Retinal pigment epithelial cell (primary cell): ENCODE measurements around the gene STX1A.

ENCODE experiments used
- DNase-seq: peaks from one replicate; pipeline ENCODE4 v3.0.0-alpha.2; 2010; ENCODE audit warnings: low read depth
- H3K4me3 ChIP-seq: 2 replicates; pipeline ENCODE4 v1.5.1; 2011; ENCODE audit warnings: mild to moderate bottlenecking, low read length, control low read depth, moderate library complexity
- CTCF ChIP-seq: conservative IDR thresholded peaks from 2 replicates; pipeline ENCODE4 v1.5.1; 2011; ENCODE audit warnings: low read depth, low read length, control low read depth, inconsistent platforms

The STX1A gene

DNA sequence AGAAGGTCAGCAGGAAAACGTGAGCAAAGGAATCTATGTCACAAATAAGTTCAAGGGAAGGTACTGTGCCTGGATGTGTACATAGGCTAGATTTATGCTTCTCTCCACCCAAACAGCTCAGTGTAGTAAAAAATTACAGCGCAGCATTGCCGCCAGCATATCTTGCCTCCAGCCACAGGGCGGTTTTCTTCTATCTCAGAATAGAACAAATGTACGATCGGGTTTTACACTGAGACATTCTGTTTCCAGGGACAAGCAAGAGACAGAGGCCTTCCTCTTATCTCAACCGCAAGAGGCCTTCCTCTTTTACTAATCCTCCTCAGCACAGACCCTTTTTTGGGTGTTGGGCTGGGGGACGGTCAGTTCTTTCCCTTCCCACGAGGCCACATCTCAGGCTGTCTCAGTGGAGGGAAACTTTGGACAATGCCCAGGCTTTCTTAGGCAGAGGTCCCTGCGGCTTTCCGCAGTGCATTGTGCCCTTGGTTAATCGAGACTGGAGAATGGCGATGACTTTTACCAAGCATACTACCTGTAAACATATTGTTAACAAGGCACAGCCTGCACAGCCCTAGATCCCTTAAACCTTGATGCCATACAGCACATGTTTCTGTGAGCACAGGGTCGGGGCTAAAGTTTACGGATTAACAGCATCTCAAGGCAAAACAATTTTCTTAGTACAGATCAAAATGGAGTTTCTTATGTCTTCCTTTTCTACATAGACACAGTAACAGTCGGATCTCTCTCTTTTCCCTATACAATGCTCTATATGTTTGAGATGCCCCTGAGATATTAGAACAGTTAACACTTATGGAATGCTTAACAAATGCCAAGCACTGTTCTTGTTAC is 30.7 kb upstream of the STX1A start:
- no peak for DNase-seq
- no peak for TF ChIP-seq CTCF
- no peak overlapping the region for H3K4me3 ChIP-seq

GRCh38 chr7:73746378-73746777 is 26.9 kb upstream of the STX1A start:
- TF ChIP-seq CTCF: no peak
- no peak overlapping the region for H3K4me3 ChIP-seq
- no peak for DNase-seq

- peak; percentile 72 for DNase-seq
Observed at GRCh38 chr7:73742753-73743641, 23.5 kb upstream of the STX1A start.

GRCh38 chr7:73742338-73742752 is 22.9 kb upstream of the STX1A start:
- no peak overlapping the region for H3K4me3 ChIP-seq
- no peak for TF ChIP-seq CTCF

More at GRCh38 chr7:73742753-73743641, 23.5 kb upstream of the STX1A start:
- no peak for TF ChIP-seq CTCF
- peak overlapping the region; percentile 35 for H3K4me3 ChIP-seq

GRCh38 chr7:73741600-73741999 is 22.1 kb upstream of the STX1A start:
- no peak for DNase-seq
- H3K4me3 ChIP-seq: no peak overlapping the region
- TF ChIP-seq CTCF: no peak

More at GRCh38 chr7:73742338-73742752, 22.9 kb upstream of the STX1A start:
- no peak for DNase-seq

DNA sequence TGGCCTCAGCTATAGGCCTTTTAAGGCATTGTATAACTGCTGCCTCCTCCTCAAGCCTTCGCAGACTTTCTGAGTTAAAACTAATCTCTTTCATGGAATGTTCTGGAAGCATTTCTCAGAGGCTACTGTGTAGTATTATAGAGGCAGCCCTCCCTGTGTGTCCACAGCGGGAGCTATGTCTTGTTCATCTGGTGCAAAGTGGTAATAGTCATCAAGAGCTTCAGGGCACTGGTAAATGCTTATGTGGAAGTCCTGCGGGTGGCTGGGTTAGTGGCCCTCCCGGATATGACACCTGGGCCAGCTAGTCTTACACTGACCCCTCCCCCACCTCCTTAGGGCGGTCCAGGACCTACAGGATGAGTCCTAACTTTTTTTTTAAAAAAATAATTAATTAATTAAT is 21.3 kb upstream of the STX1A start:
- DNase-seq: no peak
- no peak overlapping the region for H3K4me3 ChIP-seq
- TF ChIP-seq CTCF: no peak

DNA sequence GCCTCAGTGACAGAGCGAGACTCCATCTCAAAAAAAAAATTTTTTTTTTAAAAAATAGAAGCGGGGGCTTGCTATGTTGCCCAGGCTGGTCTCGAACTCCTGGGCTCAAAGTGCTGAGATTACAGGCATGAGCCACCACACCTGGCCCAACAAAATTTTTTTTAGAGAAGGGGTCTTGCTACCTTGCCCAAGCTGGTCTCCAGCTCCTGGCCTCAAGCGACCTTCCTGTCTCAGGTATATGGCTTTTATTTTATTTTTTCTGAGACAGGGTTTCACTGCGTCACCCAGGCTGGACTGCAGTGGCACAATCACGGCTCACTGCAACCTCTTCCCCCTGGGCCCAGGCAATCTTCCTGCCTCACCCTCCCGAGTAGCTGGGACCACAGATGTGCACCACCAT is 20.7 kb upstream of the STX1A start:
- no peak for DNase-seq
- H3K4me3 ChIP-seq: no peak overlapping the region
- TF ChIP-seq CTCF: no peak
